22Rv1 (cell line): ENCODE measurements around the gene TNFAIP8L1.

Source experiments
- CTCF ChIP-seq: fragments of 450-650 bp; IDR thresholded peaks from 2 replicates; pipeline ENCODE4 v1.5.1; 2017; ENCODE audit warnings: mild to moderate bottlenecking
- ZFX ChIP-seq: fragments of 450-650 bp; IDR thresholded peaks from 2 replicates; pipeline ENCODE4 v1.6.1; 2017; ENCODE audit warnings: antibody characterized with exemption, borderline replicate concordance

- TF ChIP-seq CTCF = no peak
- TF ChIP-seq ZFX = no peak
Measured at GRCh38 chr19:4662020-4662695, 22.8 kb downstream of the TNFAIP8L1 start.
